SKM-1 (cell line): ENCODE results near the gene ADIPOR2.

ENCODE experiments used
- DNase-seq: peaks from one replicate; lab custom pipeline; 2025; ENCODE audit not compliant: unreplicated experiment; lab: John Stamatoyannopoulos, UW

The ADIPOR2 gene

DNA sequence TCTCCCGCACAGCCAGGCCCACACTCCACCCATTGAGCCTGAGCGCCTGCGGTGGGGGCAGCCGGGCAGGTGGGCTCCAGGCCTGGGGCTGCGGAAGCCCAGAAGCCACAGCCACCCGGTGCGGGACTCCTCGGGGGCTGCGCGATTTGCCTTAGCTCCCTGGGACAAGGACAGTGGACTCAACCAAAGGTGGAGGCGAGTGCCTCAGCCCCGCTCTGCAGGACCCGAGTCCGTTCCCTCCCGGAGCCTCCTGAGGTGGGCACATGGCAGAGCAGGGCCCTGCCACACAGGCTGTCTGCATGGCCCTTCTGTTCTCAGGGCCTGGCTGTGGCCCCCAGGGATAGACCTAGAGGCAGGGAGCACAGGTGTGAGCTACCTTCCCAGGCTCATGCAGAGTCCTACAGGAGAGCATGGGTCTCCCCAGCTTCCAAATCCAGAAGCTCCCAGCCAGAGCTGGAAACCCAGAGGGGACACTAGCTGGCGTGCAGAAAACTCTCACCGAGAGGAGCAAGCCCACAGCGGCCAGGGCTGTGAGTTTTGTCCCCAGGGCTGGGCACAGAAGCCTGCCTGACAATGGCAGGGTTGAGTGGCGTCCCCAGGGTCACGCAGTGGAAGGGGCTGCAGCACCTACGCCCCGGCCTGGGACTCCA lies 107.2 kb downstream of the ADIPOR2 start:
- no peak for DNase-seq

- DNase-seq: no peak
Observed at GRCh38 chr12:1798641-1799020, 107.8 kb downstream of the ADIPOR2 start.

- no peak for DNase-seq
Observed at GRCh38 chr12:1799051-1799881, 108.4 kb downstream of the ADIPOR2 start.

- no peak for DNase-seq
Observed at GRCh38 chr12:1799882-1800400, 109.1 kb downstream of the ADIPOR2 start.

GRCh38 chr12:1800401-1801302 lies 109.8 kb downstream of the ADIPOR2 start:
- DNase-seq: no peak

DNA sequence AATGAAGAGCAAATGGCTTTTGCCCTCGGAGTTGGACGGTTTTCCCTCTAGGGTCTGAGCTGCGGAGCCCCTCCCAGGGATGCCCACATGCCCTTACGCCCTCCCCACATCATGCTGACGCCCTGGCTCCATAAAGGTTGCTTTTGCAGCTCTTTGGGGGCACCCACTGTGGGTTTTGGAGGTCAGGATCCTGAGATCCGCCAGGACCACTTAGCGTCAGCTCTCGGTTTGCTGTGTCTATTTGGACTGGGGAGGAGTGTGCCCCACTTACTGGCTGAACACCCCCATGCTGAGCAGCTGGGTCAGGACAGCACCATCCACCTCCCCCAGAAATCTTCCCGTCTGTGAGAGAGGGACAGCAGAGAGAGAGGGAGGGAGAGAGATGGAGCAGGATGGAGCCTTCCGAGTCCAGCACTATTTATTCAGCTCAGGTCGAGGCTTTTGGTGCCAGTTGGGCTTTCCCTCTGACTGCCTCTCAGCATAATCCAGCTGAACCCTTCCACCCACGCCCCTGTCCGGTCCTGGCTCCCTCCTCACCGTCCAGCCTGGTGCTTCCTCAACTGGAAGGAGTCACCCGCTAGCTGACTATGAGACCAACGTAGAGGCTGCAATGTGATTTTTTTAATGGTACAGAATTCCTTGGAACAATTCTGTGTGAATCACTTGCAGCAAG lies 110.6 kb downstream of the ADIPOR2 start:
- DNase-seq: no peak

- DNase-seq: no peak
Observed at GRCh38 chr12:1803736-1804135, 112.9 kb downstream of the ADIPOR2 start.

- peak; percentile 36 for DNase-seq
Observed at GRCh38 chr12:1804545-1805332, 113.9 kb downstream of the ADIPOR2 start.

DNA sequence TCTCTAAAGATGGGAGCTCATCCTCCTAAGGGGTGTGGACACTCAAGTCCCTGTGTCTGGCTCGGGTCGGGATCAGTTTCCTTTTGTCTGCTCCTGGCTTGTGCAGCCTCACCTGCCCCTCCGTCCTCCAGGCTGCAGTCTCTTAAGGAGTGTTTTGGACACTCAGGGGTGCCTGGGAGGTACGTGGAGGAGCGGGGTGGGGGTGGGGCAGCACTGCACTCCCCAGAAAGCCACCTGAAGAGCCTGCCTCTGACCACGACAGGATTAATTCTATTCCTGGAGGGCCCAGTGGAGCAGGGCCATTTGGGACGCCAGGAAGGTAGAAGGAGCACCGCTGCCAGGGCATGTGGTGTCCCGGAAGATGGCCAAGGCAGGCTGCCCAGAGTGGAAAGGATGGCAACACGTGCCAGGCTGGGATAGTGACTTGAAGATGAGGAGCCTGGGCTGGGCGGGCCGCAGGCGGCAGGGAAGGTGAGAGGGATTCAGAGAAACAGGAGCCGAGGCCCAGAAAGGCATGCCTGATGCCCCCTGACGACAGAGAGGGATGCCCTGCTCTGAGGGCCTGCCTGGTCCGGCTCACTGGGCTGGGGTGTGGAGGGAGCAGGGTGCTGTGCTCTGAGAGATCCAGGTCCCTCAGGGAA lies 114.7 kb downstream of the ADIPOR2 start:
- no peak for DNase-seq

DNA sequence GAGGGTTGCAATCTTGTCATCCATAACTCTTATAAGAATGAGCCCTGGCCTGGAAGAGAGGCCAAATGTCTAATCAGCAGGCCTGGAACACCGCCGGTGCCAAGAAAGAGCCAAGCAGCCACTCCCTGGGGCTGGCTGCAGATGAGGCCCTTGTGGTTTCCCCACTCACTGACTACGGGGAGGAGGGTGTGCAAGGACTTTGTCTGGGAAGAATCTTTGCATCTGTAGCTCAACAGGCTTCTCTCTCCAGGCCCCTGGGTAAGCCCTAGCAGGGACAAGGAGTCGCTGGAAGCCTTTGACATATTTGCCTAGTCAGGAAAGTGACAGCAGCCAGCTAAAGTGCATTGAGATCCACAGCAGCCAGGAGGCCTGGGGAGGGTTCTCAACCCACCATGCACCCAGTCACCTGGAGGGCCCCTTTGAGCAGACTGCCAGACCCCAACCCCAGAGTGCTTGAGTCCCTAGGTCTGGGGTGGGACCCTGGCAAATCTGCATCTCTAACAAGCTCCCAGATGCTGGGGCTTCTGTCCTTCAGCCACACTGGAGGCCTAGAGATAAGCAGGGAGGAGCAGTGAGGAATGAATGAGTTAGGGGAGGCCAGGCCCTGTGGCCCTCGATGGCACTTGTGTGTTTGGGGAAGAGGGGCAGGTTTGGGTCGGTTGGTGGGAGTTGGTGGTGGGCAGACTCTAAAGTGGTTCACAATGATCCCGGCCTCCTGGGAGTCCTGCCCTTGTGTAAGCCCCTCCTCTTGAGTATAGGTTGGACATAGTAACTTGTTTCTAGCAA lies 115.6 kb downstream of the ADIPOR2 start:
- no peak for DNase-seq

DNA sequence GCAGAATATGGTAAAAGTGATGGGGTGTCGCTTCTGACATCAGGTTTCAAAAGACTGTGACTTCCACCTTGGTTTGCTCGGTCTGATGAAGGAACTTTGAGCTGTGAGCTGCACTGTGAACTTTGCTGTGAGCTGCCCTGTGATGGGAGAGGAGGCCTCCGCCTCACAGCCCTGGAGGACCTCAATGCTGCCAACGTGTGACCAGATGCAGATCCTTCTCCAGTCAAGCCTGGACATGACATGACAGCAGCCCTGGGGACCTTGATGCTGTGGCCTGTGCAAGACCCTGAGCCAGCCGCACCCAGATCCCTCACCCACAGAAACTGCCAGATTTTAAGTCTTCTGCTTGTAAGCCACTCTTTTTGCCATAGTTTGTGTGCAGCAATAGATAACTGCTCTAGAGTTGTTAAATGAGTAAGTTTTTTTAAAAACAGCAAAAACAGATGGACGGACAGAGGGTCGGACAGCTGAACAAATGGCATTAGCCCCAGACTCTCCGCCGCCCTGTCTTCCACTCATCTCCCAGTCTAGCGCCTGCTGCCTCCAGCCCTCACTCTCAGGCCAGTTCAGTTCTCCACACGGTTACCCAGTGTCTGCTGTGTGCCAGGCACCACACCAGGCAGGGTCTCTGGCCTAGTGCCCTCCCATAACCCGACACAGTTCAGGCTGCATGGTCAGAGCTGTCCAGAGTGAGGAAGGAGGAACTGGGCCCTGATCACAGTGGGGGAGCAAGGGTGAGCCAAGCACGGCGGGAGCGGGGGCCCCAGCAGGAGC lies 116.4 kb downstream of the ADIPOR2 start:
- no peak for DNase-seq

- no peak for DNase-seq
Observed at GRCh38 chr12:1808036-1808797, 117.3 kb downstream of the ADIPOR2 start.

DNA sequence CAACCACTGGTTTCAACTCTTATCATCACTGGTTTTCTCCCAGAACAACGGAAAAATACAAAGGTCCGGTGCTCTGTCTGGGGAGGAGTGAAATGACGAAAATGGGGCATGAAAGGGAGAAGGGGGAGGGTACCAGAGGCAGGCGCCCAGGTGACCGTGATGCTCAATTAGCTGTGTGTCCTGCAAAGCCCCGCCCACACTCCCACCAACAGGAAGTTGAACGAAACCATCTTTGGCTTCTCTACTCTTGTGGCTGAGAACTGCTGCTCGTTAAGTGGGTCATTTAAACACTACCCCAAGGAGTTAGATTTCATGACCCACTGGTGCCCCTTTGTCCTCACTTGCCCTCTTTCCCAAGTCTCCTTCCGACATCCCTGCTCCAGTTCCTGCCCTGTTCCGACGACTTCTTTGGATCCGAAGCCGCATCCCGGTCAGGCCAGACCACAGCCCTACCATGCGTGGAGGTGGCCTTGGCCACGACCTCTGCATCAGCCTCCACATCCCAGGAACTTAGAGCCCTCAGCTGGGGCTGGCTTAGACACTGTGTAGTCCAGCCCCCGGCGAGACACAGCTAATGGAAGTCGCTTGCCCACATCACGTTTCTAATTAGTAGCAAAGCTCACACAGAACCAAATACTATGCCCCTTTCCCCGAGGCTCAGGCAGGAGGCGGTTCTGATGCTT lies 118.1 kb downstream of the ADIPOR2 start:
- DNase-seq: no peak

- DNase-seq: no peak
Observed at GRCh38 chr12:1809591-1810190, 118.8 kb downstream of the ADIPOR2 start.

DNA sequence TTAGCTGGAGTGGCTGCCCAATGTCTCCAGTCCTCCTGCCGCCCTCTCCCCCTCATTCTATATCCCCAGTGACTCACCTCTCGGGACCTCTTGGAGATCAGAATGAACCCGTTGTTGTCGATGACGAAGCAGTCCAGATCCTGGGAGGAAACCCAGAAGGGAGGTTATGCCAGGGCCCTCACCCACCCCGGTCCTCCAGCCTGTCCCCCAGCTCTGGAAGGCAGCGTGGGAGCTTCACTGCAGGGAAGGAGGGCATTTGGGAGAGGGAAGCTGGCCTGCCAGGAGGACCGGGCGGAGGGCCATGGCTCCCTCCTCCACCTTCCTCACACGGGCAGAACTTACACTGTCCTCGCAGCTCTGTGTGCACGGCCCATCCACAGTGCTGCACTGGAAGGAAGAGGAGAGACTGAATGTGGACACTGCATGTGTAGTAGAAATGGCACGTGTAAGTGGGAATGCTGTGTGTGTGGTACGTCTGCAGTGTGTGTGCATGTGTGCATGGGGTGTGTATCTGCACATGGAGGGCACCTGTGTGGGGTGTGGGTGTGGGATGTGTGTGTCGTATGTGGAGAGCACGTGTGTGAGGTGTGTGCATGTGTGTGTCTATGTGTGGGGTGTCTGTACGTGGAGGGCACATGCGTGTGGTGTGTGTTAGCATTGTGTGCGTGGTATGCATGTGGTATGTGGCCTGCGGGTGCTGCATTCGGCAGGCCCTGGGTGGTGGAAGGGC lies 119.5 kb downstream of the ADIPOR2 start:
- no peak for DNase-seq

- DNase-seq: no peak
Observed at GRCh38 chr12:1810931-1811280, 120.0 kb downstream of the ADIPOR2 start.
